ENCODE results near the gene CXorf38.

Gene CXorf38

GRCh38 chrX:40647307-40648197 lies at the start of gene CXorf38:
Gene CXorf38, minus strand, starts transcription at chrX:40647561. Its CDS starts 41 bp downstream, at chrX:40647520.
- peak; percentile 85 for DNase-seq

GRCh38 chrX:40694802-40695201 lies 47.4 kb upstream of the CXorf38 start:
- DNase-seq = no peak

- DNase-seq = no peak
Observed at GRCh38 chrX:40688929-40689328, 41.6 kb upstream of the CXorf38 start.

- no peak for DNase-seq
Observed at GRCh38 chrX:40687169-40687568, 39.8 kb upstream of the CXorf38 start.

GRCh38 chrX:40685362-40685918 lies 38.1 kb upstream of the CXorf38 start:
- no peak for DNase-seq

- DNase-seq = no peak
Observed at GRCh38 chrX:40684092-40684491, 36.7 kb upstream of the CXorf38 start.

- no peak for DNase-seq
Observed at GRCh38 chrX:40683245-40683644, 35.9 kb upstream of the CXorf38 start.

- DNase-seq = no peak
Observed at GRCh38 chrX:40671126-40671525, 23.8 kb upstream of the CXorf38 start.

- no peak for DNase-seq
Observed at GRCh38 chrX:40663880-40664630, 16.7 kb upstream of the CXorf38 start.

GRCh38 chrX:40663078-40663740 lies 15.8 kb upstream of the CXorf38 start:
- no peak for DNase-seq

- DNase-seq = no peak
Observed at GRCh38 chrX:40661489-40661888, 14.1 kb upstream of the CXorf38 start.

- no peak for DNase-seq
Observed at GRCh38 chrX:40660381-40660780, 13.0 kb upstream of the CXorf38 start.

- no peak for DNase-seq
Observed at GRCh38 chrX:40653535-40653934, 6.2 kb upstream of the CXorf38 start.

GRCh38 chrX:40652664-40653063 lies 5.3 kb upstream of the CXorf38 start:
- no peak for DNase-seq

GRCh38 chrX:40651620-40652223 lies 4.4 kb upstream of the CXorf38 start:
- peak; percentile 74 for DNase-seq

GRCh38 chrX:40646489-40647306 lies 663 bp downstream of the CXorf38 start:
- no peak for DNase-seq

GRCh38 chrX:40644821-40645358 lies 2.5 kb downstream of the CXorf38 start:
- DNase-seq = no peak

- no peak for DNase-seq
Observed at GRCh38 chrX:40644176-40644575, 3.2 kb downstream of the CXorf38 start.

- no peak for DNase-seq
Observed at GRCh38 chrX:40637687-40638086, 9.7 kb downstream of the CXorf38 start.

- DNase-seq = no peak
Observed at GRCh38 chrX:40632199-40632598, 15.2 kb downstream of the CXorf38 start.

- DNase-seq = no peak
Observed at GRCh38 chrX:40628506-40628905, 18.9 kb downstream of the CXorf38 start.

- DNase-seq = no peak
Observed at GRCh38 chrX:40625294-40625693, 22.1 kb downstream of the CXorf38 start.
